Activated CD4-positive, alpha-beta T cell treated with anti-CD3 and anti-CD28 coated beads, Interleukin-2, amount 50 U/mL, for 1 hour (primary cell): ENCODE results near the gene CBLB.

Source experiments
- DNase-seq: peaks from one replicate; pipeline ENCODE4 v3.0.0-alpha.2; 2020

Gene CBLB

GRCh38 chr3:105868742-105869530 is at the start of gene CBLB:
TSS of gene CBLB (minus strand) at chr3:105869012. CDS start at chr3:105867577, 1,435 bp downstream.
- DNase-seq: peak; percentile 78

- no peak for DNase-seq
Measured at GRCh38 chr3:105916767-105917166, 48.0 kb upstream of the CBLB start.

GRCh38 chr3:105915524-105915923 is 46.7 kb upstream of the CBLB start:
- no peak for DNase-seq

- DNase-seq: no peak
Measured at GRCh38 chr3:105913616-105914015, 44.8 kb upstream of the CBLB start.

GRCh38 chr3:105912891-105913290 is 44.1 kb upstream of the CBLB start:
- DNase-seq: no peak

- DNase-seq: no peak
Measured at GRCh38 chr3:105911496-105911895, 42.7 kb upstream of the CBLB start.

- no peak for DNase-seq
Measured at GRCh38 chr3:105907777-105908176, 39.0 kb upstream of the CBLB start.

GRCh38 chr3:105906836-105907235 is 38.0 kb upstream of the CBLB start:
- DNase-seq: no peak

- no peak for DNase-seq
Measured at GRCh38 chr3:105906345-105906744, 37.5 kb upstream of the CBLB start.

GRCh38 chr3:105905328-105905727 is 36.5 kb upstream of the CBLB start:
- DNase-seq: no peak

- no peak for DNase-seq
Measured at GRCh38 chr3:105904678-105905284, 36.0 kb upstream of the CBLB start.

GRCh38 chr3:105904251-105904650 is 35.4 kb upstream of the CBLB start:
- no peak for DNase-seq

GRCh38 chr3:105899516-105899915 is 30.7 kb upstream of the CBLB start:
- no peak for DNase-seq

- DNase-seq: no peak
Measured at GRCh38 chr3:105891101-105891500, 22.3 kb upstream of the CBLB start.

GRCh38 chr3:105888621-105889579 is 20.1 kb upstream of the CBLB start:
- DNase-seq: no peak

- DNase-seq: no peak
Measured at GRCh38 chr3:105885256-105885655, 16.4 kb upstream of the CBLB start.

- no peak for DNase-seq
Measured at GRCh38 chr3:105883798-105884377, 15.1 kb upstream of the CBLB start.

- no peak for DNase-seq
Measured at GRCh38 chr3:105880681-105881290, 12.0 kb upstream of the CBLB start.

- DNase-seq: no peak
Measured at GRCh38 chr3:105878061-105878460, 9.2 kb upstream of the CBLB start.

- DNase-seq: no peak
Measured at GRCh38 chr3:105877336-105877910, 8.6 kb upstream of the CBLB start.

- DNase-seq: no peak
Measured at GRCh38 chr3:105876780-105877327, 8.0 kb upstream of the CBLB start.
